ENCODE results near the gene CPNE2.

DNA sequence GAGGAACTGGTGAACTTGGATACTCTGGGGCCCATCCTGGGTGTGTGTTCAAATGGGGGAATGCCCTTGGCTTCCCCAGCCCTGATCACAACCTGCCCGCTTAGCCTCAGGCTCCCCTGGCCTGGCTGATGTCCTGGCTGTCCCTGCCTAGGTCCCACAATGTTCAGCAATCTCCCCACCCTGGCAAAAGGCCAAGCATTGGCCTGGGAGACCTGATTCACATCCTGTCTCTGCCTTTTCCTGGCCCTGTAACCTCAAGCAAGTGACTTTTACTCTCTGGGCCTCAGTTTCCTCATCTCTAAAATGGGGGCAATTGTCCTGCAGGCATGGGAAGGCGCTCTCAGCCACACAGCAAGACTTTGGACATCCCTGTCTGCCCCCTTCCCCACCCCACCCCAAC, 14.4 kb downstream of the CPNE2 start:
- TF ChIP-seq, protein P1, sequence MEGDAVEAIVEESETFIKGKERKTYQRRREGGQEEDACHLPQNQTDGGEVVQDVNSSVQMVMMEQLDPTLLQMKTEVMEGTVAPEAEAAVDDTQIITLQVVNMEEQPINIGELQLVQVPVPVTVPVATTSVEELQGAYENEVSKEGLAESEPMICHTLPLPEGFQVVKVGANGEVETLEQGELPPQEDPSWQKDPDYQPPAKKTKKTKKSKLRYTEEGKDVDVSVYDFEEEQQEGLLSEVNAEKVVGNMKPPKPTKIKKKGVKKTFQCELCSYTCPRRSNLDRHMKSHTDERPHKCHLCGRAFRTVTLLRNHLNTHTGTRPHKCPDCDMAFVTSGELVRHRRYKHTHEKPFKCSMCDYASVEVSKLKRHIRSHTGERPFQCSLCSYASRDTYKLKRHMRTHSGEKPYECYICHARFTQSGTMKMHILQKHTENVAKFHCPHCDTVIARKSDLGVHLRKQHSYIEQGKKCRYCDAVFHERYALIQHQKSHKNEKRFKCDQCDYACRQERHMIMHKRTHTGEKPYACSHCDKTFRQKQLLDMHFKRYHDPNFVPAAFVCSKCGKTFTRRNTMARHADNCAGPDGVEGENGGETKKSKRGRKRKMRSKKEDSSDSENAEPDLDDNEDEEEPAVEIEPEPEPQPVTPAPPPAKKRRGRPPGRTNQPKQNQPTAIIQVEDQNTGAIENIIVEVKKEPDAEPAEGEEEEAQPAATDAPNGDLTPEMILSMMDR (IDR thresholded peaks at IDR 0.05; ENCODE audit: low read depth, low read length, missing input control): no peak
- TF ChIP-seq, protein P2, sequence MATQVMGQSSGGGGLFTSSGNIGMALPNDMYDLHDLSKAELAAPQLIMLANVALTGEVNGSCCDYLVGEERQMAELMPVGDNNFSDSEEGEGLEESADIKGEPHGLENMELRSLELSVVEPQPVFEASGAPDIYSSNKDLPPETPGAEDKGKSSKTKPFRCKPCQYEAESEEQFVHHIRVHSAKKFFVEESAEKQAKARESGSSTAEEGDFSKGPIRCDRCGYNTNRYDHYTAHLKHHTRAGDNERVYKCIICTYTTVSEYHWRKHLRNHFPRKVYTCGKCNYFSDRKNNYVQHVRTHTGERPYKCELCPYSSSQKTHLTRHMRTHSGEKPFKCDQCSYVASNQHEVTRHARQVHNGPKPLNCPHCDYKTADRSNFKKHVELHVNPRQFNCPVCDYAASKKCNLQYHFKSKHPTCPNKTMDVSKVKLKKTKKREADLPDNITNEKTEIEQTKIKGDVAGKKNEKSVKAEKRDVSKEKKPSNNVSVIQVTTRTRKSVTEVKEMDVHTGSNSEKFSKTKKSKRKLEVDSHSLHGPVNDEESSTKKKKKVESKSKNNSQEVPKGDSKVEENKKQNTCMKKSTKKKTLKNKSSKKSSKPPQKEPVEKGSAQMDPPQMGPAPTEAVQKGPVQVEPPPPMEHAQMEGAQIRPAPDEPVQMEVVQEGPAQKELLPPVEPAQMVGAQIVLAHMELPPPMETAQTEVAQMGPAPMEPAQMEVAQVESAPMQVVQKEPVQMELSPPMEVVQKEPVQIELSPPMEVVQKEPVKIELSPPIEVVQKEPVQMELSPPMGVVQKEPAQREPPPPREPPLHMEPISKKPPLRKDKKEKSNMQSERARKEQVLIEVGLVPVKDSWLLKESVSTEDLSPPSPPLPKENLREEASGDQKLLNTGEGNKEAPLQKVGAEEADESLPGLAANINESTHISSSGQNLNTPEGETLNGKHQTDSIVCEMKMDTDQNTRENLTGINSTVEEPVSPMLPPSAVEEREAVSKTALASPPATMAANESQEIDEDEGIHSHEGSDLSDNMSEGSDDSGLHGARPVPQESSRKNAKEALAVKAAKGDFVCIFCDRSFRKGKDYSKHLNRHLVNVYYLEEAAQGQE (IDR thresholded peaks at IDR 0.05): no peak
- TF ChIP-seq, protein P3, sequence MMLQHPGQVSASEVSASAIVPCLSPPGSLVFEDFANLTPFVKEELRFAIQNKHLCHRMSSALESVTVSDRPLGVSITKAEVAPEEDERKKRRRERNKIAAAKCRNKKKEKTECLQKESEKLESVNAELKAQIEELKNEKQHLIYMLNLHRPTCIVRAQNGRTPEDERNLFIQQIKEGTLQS (IDR thresholded peaks at IDR 0.05): no peak
- TF ChIP-seq GABPA (IDR thresholded peaks at IDR 0.05 in 1 of 2, conservative IDR thresholded peaks at IDR 0.05 in 1 of 2) (no peak), JUND (IDR thresholded peaks at IDR 0.05) (no peak), SP1 (IDR thresholded peaks at IDR 0.05) (no peak), EGR1 (IDR thresholded peaks at IDR 0.05; ENCODE audit: low read depth in 2 of 2) (no peak)
- TF ChIP-seq, protein P4, sequence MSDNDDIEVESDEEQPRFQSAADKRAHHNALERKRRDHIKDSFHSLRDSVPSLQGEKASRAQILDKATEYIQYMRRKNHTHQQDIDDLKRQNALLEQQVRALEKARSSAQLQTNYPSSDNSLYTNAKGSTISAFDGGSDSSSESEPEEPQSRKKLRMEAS (IDR thresholded peaks at IDR 0.05): no peak
- TF ChIP-seq, protein P5, sequence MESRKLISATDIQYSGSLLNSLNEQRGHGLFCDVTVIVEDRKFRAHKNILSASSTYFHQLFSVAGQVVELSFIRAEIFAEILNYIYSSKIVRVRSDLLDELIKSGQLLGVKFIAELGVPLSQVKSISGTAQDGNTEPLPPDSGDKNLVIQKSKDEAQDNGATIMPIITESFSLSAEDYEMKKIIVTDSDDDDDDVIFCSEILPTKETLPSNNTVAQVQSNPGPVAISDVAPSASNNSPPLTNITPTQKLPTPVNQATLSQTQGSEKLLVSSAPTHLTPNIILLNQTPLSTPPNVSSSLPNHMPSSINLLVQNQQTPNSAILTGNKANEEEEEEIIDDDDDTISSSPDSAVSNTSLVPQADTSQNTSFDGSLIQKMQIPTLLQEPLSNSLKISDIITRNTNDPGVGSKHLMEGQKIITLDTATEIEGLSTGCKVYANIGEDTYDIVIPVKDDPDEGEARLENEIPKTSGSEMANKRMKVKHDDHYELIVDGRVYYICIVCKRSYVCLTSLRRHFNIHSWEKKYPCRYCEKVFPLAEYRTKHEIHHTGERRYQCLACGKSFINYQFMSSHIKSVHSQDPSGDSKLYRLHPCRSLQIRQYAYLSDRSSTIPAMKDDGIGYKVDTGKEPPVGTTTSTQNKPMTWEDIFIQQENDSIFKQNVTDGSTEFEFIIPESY (IDR thresholded peaks at IDR 0.05): no peak
